H1 (cell line): Measurements from ENCODE around the gene PDE6B.

Source experiments
- CEBPB ChIP-seq: IDR thresholded peaks from 2 replicates; pipeline ENCODE4 v1.6.1; 2012; ENCODE audit warnings: low read depth, low read length
- CTCF ChIP-seq, 3 experiments: IDR thresholded peaks; 1 replicate in 2 of 3; 2 replicates in 1 of 3; pipeline versions ENCODE4 v1.5.1 to v1.6.1; 2011; ENCODE audit warnings: low read length in 3 of 3, mild to moderate bottlenecking in 3 of 3, inconsistent platforms in 2 of 3, low read depth in 1 of 3, moderate library complexity in 1 of 3; ENCODE audit not compliant: insufficient read depth in 1 of 3; ENCODE audit errors: control extremely low read depth in 1 of 3
- EZH2 ChIP-seq: fragments of 200-600 bp; sonication (generic); IDR thresholded peaks from 2 replicates; pipeline ENCODE4 v1.7.1; 2012; ENCODE audit warnings: low read depth, mild to moderate bottlenecking, moderate library complexity, low read length, inconsistent platforms; ENCODE audit not compliant: severe bottlenecking
- GABPA ChIP-seq: IDR thresholded peaks from 2 replicates; pipeline ENCODE4 v1.6.1; 2011; ENCODE audit warnings: mild to moderate bottlenecking, low read length, moderate library complexity, borderline replicate concordance; ENCODE audit not compliant: insufficient read depth
- GTF2F1 ChIP-seq: IDR thresholded peaks from 2 replicates; pipeline ENCODE4 v1.6.1; 2012; ENCODE audit warnings: low read depth, low read length, improper control_type of control experiment, borderline replicate concordance
- KDM1A ChIP-seq: fragments of 200-600, 300-600 bp; sonication (generic); IDR thresholded peaks from 2 replicates; pipeline ENCODE4 v1.7.1; 2016; ENCODE audit warnings: mild to moderate bottlenecking, low read length, borderline replicate concordance
- MAFK ChIP-seq: IDR thresholded peaks from 2 replicates; pipeline ENCODE4 v1.6.1; 2012; ENCODE audit warnings: low read depth, mild to moderate bottlenecking, improper control_type of control experiment, low read length
- POLR2A ChIP-seq, 2 experiments: IDR thresholded peaks; 1 replicate in 1 of 2; 2 replicates in 1 of 2; pipeline ENCODE4 v1.6.1; 2011; ENCODE audit warnings: low read depth in 2 of 2, low read length in 2 of 2, mild to moderate bottlenecking in 2 of 2; ENCODE audit errors: control extremely low read depth in 1 of 2
- SP1 ChIP-seq: IDR thresholded peaks from 2 replicates; pipeline ENCODE4 v1.6.1; 2011; ENCODE audit warnings: low read depth, low read length
- SUZ12 ChIP-seq: fragments of 200-600 bp; sonication (generic); IDR thresholded peaks from 2 replicates; pipeline ENCODE4 v1.6.1; 2012; ENCODE audit warnings: mild to moderate bottlenecking, inconsistent platforms, low read length, moderate library complexity, mixed read lengths
- TAF1 ChIP-seq: IDR thresholded peaks from 2 replicates; pipeline ENCODE4 v1.6.1; 2011; ENCODE audit warnings: mild to moderate bottlenecking, low read depth, low read length
- YY1 ChIP-seq: IDR thresholded peaks from 2 replicates; pipeline ENCODE4 v1.6.1; 2011; ENCODE audit warnings: low read depth, mild to moderate bottlenecking, low read length

- TF ChIP-seq CEBPB (no peak), CTCF (IDR thresholded peaks at IDR 0.05; ENCODE audit: control extremely low read depth in 1 of 3, insufficient read depth in 1 of 3, low read depth in 1 of 3, low read length in 3 of 3) (no peak), YY1 (no peak), SUZ12 (no peak), EZH2 (no peak), GABPA (no peak), KDM1A (no peak), GTF2F1 (no peak), MAFK (no peak), POLR2A (IDR thresholded peaks at IDR 0.05; ENCODE audit: control extremely low read depth in 1 of 2, low read depth in 2 of 2, low read length in 2 of 2) (no peak), TAF1 (peak; percentile 51), SP1 (no peak)
These were observed 48.1 kb downstream of the PDE6B start for GRCh38 chr4:673349-674091.
